Cardiac muscle cell (in vitro differentiated cells and primary cell): ENCODE results near the gene PDE4B. TPM values are rescaled to one million over a fixed set of nuclear protein-coding genes. Genes with fewer than 3 reads are reported as not detected.

Experiments used
- DNase-seq, 2 donors: peaks; one replicate each; pipeline versions ENCODE4 v3.0.0 to v3.0.0-alpha.2; 2010 to 2017; ENCODE audit warnings: low read depth in 1 of 2, low spot score in 1 of 2
- H3K27ac ChIP-seq: fragments of 200-600 bp; sonication (generic); 2 replicates; pipeline ENCODE4 v1.5.1; 2016
- H3K27me3 ChIP-seq: fragments of 200-600 bp; sonication (generic); 2 replicates; pipeline ENCODE4 v1.6.0; 2016; ENCODE audit warnings: control low read depth
- H3K36me3 ChIP-seq: fragments of 200-600 bp; sonication (generic); 2 replicates; pipeline ENCODE4 v1.5.1; 2016; ENCODE audit warnings: control low read depth
- H3K4me1 ChIP-seq: fragments of 200-600 bp; sonication (generic); 2 replicates; pipeline ENCODE4 v1.8.1; 2017; ENCODE audit warnings: low read depth, mild to moderate bottlenecking, mixed run types
- H3K4me3 ChIP-seq: fragments of 200-600 bp; sonication (generic); 2 replicates; pipeline ENCODE4 v1.5.1; 2016; ENCODE audit warnings: mild to moderate bottlenecking
- H3K9me3 ChIP-seq: fragments of 200-600 bp; sonication (generic); 2 replicates; pipeline ENCODE4 v1.5.1; 2017; ENCODE audit warnings: low read depth, mild to moderate bottlenecking, control low read depth
- CTCF ChIP-seq: IDR thresholded peaks from 2 replicates; pipeline ENCODE4 v1.5.1; 2012; ENCODE audit warnings: low read depth, mild to moderate bottlenecking, low read length
- polyA plus RNA-seq: library from polyadenylated mRNA; unstranded; fragments of >200 nt; fragmentation: Nextera tagmentation; extraction: Ambion mirVana; gene quantifications from 2 replicates; pipeline ENCODE4 v1.2.1, GENCODE V29; 2016
- total RNA-seq: library from RNA; depleted of rRNA; stranded (reverse); fragments of >200 nt; gene quantifications from 2 replicates; pipeline ENCODE4 v1.2.3, GENCODE V29; 2016

The PDE4B gene
- total and polyA plus RNA-seq, 2 experiments from 2014 or later = 0.65 to 3.9 TPM

DNA sequence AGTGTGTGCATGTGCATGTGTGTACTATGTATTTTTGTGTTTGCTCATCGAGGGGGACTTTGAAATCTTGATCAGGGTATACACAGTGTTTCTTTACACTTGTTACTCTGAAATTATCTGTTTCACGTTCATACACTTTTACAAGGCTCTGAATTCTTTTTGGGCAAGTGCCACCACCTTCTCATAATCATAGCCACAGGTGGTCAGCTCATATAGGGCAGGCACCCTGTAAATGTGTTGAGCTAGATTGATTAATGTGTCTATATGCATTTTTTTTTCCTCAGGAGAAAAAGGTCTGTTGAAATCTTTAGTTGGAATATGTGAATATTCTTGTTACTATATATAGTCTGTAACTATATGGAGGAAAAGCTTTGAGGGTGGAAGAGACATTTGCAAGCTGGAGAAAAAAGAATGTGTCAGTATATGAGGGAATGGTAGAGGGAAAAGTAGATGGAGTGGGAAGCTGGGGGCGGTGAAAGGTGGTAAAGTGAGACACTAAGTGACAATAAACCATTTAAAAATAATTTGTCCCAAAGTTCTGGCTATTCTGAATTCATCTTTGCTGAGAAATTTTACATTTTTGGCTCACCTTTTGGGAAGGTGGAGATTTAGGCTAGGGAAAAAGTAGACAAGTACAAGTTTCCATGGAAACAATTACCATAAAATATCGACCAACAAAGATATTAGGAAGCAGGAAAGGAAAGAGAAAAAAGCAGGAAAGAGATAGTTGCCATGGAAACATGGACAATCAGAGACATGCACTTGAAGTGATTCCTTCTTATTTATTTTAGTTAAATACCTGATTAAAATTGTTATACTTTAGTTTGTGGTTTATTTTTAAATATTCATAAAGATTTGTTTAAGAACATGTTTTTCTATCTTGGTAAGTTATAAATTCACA, 277.5 kb downstream of the PDE4B start:
- Histone ChIP-seq H3K4me1 (no peaks in the 10 kb centered on the region), H3K27ac (no peak overlapping the region), H3K36me3 (no peaks in the 10 kb centered on the region), H3K4me3 (no peak overlapping the region), H3K27me3 (no peaks in the 10 kb centered on the region), H3K9me3 (no peaks in the 10 kb centered on the region)
- TF ChIP-seq CTCF = no peak
- no peak for DNase-seq

- H3K36me3 ChIP-seq = no peaks in the 10 kb centered on the region
- no peak for TF ChIP-seq CTCF
Measured at GRCh38 chr1:66073388-66073787, 280.7 kb downstream of the PDE4B start.

GRCh38 chr1:66074147-66074546, 281.5 kb downstream of the PDE4B start:
- no peak for TF ChIP-seq CTCF
- no peaks in the 10 kb centered on the region for H3K9me3 ChIP-seq
- no peak overlapping the region for H3K27ac ChIP-seq
- H3K4me1 ChIP-seq = no peaks in the 10 kb centered on the region
- no peaks in the 10 kb centered on the region for H3K27me3 ChIP-seq
- H3K36me3 ChIP-seq = no peaks in the 10 kb centered on the region
- no peak for DNase-seq
- no peak overlapping the region for H3K4me3 ChIP-seq

More at GRCh38 chr1:66073388-66073787, 280.7 kb downstream of the PDE4B start:
- H3K27me3 ChIP-seq = no peaks in the 10 kb centered on the region
- H3K4me1 ChIP-seq = no peaks in the 10 kb centered on the region
- no peak overlapping the region for H3K4me3 ChIP-seq
- no peak overlapping the region for H3K27ac ChIP-seq
- peak in 1 of 2 donors; percentile 10 for DNase-seq
- no peaks in the 10 kb centered on the region for H3K9me3 ChIP-seq

DNA sequence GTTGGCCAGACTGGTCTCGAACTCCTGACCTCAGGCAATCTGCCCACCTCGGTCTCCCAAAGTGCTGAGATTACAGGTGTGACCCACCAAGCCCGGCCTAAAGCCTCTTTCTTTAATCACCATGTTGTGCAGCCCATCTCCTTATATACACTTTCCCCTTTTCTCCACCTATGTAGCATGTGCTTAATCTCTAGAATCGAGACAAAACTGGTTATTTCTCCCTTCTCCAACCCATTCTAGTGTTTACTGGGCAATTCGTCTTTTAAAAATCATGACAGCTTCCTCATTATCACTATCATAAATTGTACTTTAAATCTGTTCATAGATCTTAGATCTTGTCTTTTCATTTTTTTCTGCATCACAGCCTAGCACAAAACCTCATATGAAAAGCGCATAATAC, 285.7 kb downstream of the PDE4B start:
- H3K4me3 ChIP-seq = no peak overlapping the region
- no peak for DNase-seq
- no peaks in the 10 kb centered on the region for H3K9me3 ChIP-seq
- peaks cover 12% of the 10 kb centered on the region for H3K4me1 ChIP-seq
- H3K27ac ChIP-seq = no peak overlapping the region
- no peaks in the 10 kb centered on the region for H3K27me3 ChIP-seq
- no peak for TF ChIP-seq CTCF
- no peaks in the 10 kb centered on the region for H3K36me3 ChIP-seq

DNA sequence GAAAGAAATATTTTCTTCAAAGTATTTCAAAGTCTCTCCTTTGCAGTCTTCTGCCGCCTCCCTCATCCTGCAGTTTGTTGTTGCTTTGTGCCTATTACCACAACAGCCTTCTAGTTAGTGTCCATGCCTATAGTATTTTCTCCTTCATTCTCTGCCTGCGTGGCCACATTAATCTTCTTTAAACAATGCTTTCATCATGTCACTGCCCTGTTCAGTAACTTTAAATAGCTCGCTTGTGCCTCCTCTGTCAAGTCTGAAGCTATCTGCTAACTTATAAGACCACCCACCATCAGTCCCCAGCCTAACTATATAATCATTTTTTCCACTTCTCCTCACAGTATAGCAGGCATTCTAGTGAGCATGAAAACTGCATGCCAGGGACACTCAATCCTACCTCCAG, 290.3 kb downstream of the PDE4B start:
- Histone ChIP-seq H3K4me1 (peaks cover 12% of the 10 kb centered on the region), H3K36me3 (no peaks in the 10 kb centered on the region), H3K4me3 (no peak overlapping the region), H3K9me3 (no peaks in the 10 kb centered on the region), H3K27ac (no peak overlapping the region), H3K27me3 (peaks cover 4% of the 10 kb centered on the region)
- DNase-seq = peak in 1 of 2 donors; percentile 56
- TF ChIP-seq CTCF = no peak
